ENCODE measurements around the gene NR2F2. TPM values are rescaled to one million over a fixed set of nuclear protein-coding genes. Genes with fewer than 3 reads are reported as not detected.
"Not testable (repeated sequence)": the region's sequence is repeated elsewhere in the genome, so short reads cannot be mapped to it uniquely, and the experiment has no call there.

NR2F2 gene
- total and polyA plus RNA-seq, 8 donors, result 7.0 to 25.6 (median 14.0) TPM

DNA sequence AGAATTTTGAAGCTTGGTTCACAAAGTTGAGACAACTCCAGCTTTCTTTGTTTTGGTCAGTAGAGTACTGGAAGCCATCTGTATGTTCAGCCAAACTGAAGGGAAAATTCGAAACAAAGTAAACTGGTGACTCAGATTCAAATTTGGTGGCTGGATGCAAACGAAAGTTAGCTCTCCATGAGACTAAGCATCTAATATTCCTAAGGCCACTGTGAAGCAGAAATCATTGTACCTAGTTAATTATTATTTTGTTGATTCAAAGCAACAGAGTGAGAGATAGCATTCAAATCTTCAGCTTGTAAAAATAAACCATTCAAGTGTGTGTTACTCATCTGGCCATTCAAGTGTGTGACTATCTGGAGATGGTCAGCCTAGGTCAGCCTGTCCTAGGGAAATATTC is 42.1 kb downstream of the NR2F2 start:
- Histone ChIP-seq H3K27ac (no peak overlapping the region), H3K36me3 (no peaks in the 10 kb centered on the region), H3K4me1 (peaks cover 0 to 3% (median 0%) of the 10 kb centered on the region in 3 donors), H3K9me3 (no peaks in the 10 kb centered on the region), H3K4me3 (no peak overlapping the region), H3K27me3 (peaks cover 0 to 3% (median 2%) of the 10 kb centered on the region in 4 donors)
- no peak for FAIRE-seq
- TF ChIP-seq, protein P1, sequence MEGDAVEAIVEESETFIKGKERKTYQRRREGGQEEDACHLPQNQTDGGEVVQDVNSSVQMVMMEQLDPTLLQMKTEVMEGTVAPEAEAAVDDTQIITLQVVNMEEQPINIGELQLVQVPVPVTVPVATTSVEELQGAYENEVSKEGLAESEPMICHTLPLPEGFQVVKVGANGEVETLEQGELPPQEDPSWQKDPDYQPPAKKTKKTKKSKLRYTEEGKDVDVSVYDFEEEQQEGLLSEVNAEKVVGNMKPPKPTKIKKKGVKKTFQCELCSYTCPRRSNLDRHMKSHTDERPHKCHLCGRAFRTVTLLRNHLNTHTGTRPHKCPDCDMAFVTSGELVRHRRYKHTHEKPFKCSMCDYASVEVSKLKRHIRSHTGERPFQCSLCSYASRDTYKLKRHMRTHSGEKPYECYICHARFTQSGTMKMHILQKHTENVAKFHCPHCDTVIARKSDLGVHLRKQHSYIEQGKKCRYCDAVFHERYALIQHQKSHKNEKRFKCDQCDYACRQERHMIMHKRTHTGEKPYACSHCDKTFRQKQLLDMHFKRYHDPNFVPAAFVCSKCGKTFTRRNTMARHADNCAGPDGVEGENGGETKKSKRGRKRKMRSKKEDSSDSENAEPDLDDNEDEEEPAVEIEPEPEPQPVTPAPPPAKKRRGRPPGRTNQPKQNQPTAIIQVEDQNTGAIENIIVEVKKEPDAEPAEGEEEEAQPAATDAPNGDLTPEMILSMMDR (IDR thresholded peaks at IDR 0.05), result no peak
- no peak for ATAC-seq
- WGBS, 2 donors, result 70 to 71% methylated on average over 2 of the region's 2 CpGs
- no peak for DNase-seq
- intact Hi-C loops (cut with DNase I), result no loop called here

DNA sequence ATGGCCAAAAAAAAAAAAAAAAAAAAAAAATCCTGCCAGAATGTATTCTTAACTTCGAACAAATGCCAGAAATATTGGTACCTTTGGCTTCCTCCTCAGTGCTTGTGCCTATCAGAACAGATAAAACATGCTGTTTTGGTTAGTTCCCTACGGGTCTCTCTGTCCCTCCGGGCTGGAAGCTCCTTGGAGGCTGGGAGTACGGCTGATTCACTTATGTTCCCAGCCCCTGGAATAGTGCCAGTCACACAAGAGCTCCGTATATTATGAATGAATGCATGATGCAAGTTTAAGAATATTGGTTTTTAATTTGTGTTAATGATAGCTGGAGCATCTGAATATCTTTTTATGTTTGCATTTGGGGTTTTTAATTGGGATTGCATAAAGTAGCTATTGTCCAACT is 44.0 kb downstream of the NR2F2 start:
- Histone ChIP-seq H3K27ac (no peak overlapping the region), H3K4me3 (no peak overlapping the region), H3K9me3 (no peaks in the 10 kb centered on the region), H3K36me3 (no peaks in the 10 kb centered on the region), H3K4me1 (no peaks in the 10 kb centered on the region), H3K27me3 (no peaks in the 10 kb centered on the region)
- intact Hi-C loops (cut with DNase I), result no loop called here
- ATAC-seq (no peak), DNase-seq (no peak), FAIRE-seq (no peak)
- WGBS, 2 donors, result 68 to 77% methylated on average over 5 of the region's 5 CpGs
- TF ChIP-seq, protein P1 (IDR thresholded peaks at IDR 0.05), result no peak

DNA sequence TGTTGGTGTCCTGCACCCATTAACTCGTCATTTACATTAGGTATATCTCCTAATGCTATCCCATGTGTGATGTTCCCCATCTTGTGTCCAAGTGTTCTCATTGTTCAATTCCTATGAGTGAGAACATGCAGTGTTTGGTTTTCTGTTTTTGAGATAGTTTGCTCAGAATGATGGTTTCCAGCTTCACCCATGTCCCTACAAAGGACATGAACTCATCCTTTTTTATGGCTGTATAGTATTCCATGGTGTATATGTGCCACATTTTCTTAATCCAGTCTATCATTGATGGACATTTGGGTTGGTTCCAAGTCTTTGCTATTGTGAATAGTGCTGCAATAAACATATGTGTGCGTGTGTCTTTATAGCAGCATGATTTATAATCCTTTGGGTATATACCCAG is 49.1 kb downstream of the NR2F2 start:
- DNase-seq; intact Hi-C loops (cut with DNase I); ATAC-seq; H3K4me1 ChIP-seq; H3K9me3 ChIP-seq; H3K27me3 ChIP-seq; H3K4me3 ChIP-seq; H3K27ac ChIP-seq; H3K36me3 ChIP-seq; FAIRE-seq: not testable (repeated sequence)
- WGBS, 2 donors, result 65 to 66% methylated on average over 1 of the region's 2 CpGs

DNA sequence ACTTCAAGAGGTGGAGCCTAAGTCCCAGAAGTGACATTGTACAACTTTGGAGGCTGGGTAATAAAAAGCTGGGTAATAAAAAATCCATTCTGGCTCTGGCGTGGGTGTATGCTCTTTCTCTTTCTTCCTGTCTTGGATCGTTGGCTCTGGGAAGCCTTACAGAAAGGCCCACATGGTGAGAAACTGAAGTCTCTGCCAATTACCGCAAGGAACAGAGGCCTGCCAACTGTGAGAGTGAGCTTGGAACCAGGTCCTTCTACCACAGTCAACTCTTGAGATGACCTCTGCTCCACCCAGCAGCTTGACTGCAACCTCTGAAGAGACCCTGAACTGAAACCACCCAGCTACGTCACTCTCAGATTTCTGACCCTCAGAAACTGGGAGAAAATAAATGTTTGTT is 51.0 kb downstream of the NR2F2 start:
- Histone ChIP-seq H3K27ac (no peak overlapping the region), H3K27me3 (no peaks in the 10 kb centered on the region), H3K4me1 (no peaks in the 10 kb centered on the region), H3K36me3 (no peaks in the 10 kb centered on the region), H3K4me3 (no peak overlapping the region), H3K9me3 (no peaks in the 10 kb centered on the region)
- intact Hi-C loops (cut with DNase I), result no loop called here
- peak in 3 of 4 donors; percentile 36 to 70 (median 54) for ATAC-seq
- TF ChIP-seq, protein P1 (IDR thresholded peaks at IDR 0.05), result no peak
- 28 to 34% methylated on average over 4 of the region's 4 CpGs for WGBS, 2 donors
- DNase-seq, result no peak
- FAIRE-seq, result no peak

DNA sequence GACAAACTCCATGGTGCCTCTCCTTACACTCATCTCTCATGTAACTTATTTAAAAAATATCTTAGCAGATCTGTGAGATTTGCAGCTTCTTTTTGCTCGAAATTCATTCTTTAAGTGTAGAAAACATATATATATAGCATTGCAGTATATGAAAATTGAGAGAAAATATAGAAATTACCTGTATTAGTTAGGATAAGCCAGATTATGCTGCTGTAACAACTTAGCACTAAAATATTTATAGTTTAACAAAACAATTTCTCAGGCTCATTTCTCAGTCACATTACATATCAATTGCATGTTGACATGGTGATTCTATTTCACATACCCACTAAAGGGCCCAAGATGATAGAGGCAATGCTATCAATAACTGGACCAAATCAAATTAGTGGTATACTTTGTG is 54.7 kb downstream of the NR2F2 start:
- Histone ChIP-seq H3K27me3 (no peaks in the 10 kb centered on the region), H3K9me3 (no peaks in the 10 kb centered on the region), H3K4me3 (no peak overlapping the region), H3K4me1 (no peaks in the 10 kb centered on the region), H3K27ac (no peak overlapping the region), H3K36me3 (no peaks in the 10 kb centered on the region)
- FAIRE-seq (no peak), DNase-seq (no peak), ATAC-seq (no peak)
- WGBS, 2 donors, result 22 to 24% methylated on average over 1 of the region's 1 CpG
- TF ChIP-seq, protein P1 (IDR thresholded peaks at IDR 0.05), result no peak
- intact Hi-C loops (cut with DNase I), result no loop called here

DNA sequence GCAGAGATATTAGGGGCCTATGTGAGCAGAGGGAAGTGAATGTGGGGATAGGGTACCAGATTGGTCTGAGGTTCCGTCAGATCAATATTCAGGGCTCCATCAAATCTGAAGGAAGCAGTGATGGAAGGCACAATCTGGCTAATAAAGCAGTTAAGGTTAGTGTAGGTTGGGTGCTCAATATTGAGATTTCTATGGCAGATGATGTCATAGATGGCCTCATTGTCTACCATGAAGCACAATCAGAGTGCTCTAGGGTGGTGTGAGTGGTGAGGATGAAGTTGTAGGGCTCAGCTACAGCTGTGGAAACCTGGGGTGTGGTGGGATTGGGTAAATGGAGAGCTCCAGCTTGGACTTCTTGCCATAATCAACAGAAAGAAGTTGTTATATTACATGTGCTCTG is 58.2 kb downstream of the NR2F2 start:
- 31 to 52% methylated on average over 1 of the region's 1 CpG for WGBS, 2 donors
- ATAC-seq (no peak), FAIRE-seq (no peak)

More for the DNA sequence above, 58.2 kb downstream of the NR2F2 start:
- H3K4me3 ChIP-seq, result no peak overlapping the region
- no peaks in the 10 kb centered on the region for H3K27me3 ChIP-seq
- no peak for DNase-seq
- H3K36me3 ChIP-seq, result no peaks in the 10 kb centered on the region
- no peak overlapping the region for H3K27ac ChIP-seq
- H3K4me1 ChIP-seq, result no peaks in the 10 kb centered on the region
- no peaks in the 10 kb centered on the region for H3K9me3 ChIP-seq
- intact Hi-C loops (cut with DNase I), result no loop called here
- TF ChIP-seq, protein P1 (IDR thresholded peaks at IDR 0.05), result no peak
